GM21528 (cell line): ENCODE data around the gene SND1.

ENCODE experiments used
- ATAC-seq: cut with Tn5 transposase; IDR thresholded peaks from one replicate; pipeline ENCODE4 v1.9.1; 2021; ENCODE audit warnings: mild to moderate bottlenecking, moderate library complexity; ENCODE audit not compliant: unreplicated experiment, low FRiP score

The SND1 gene

DNA sequence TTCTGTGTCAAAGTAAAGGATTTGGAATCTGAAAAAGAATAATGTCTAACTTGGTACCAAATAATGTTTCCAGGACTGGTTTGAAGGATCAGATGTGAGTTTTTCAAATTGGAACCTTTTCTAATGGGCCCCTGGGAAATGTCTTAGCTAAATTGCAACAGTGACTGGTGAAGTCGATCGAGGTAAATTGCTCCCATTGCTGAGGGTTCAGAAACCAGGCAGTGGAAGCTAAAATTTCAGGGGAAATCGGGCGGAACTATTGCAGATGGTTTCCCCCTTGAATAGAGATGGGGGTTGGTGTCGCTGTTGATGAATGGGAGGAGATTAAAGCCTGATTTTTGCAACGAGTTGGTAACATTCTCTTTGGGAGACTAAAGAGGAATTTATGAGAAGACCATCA is 112.7 kb downstream of the SND1 start:
- no peak for ATAC-seq

DNA sequence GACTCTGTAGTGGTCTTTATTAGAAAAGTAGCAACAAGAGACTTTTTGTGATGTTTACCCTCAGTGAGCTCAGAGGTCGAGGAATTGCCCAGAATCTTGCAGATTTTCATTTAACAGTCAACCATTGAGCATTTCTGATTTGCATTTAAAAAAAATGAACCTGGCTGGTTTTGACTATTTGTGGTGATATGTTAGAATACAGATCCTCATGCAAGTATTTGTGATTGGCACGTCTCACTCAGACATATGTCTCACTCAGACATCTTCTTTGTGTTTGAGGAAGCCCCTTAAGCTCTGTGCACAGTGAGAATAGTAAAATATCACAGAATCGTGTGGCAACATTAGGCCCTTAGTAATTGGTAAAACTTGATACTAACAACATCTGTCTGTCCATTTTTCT is 113.2 kb downstream of the SND1 start:
- no peak for ATAC-seq

DNA sequence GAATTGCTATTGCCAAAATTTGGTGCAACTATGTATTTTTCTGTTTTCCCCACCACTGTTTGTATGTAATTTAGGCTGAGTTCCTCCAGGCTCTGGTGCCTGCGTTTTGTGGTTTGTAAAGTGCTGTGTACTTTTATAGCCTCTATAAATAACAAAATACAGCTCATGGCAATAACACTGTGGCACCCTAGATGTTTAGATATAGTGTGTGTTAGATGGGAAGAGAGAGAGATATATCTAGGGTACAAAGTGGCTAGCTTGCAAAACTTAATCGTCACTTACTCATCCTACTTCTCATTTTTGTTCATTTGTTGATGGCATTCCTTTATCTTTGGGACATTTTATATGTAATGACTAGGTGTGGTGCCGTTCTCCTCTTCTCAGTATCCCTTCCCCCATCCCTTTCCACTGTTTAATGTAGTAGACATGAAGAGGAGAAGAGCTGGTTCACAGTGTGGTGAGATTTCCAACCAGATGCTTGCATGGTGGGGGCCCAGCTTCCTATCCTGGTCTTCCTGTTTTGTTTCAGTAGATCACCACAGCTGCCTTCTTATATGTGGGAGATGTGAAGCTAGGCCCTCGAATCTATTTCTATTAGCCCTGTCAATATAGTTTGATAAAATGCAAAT is 115.0 kb downstream of the SND1 start:
- ATAC-seq, result no peak

DNA sequence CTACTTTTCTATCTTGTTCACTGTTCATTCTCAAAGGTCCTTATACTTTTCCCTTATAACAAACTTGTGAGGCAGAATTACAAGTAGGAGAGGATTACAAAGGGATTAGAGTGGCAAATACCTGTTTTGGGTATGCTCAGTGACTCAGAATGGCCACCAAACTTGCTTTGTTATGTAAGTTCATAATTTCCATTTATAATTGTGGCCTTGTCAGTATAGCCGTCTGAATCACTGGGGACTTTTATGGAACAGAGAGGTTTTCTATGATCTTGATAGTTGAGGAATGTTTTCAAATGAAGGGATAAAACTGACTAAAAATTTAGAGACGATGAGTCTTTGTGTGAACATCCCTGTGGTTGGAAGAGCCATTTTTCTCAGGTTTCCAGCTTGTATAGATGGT is 116.2 kb downstream of the SND1 start:
- no peak for ATAC-seq

DNA sequence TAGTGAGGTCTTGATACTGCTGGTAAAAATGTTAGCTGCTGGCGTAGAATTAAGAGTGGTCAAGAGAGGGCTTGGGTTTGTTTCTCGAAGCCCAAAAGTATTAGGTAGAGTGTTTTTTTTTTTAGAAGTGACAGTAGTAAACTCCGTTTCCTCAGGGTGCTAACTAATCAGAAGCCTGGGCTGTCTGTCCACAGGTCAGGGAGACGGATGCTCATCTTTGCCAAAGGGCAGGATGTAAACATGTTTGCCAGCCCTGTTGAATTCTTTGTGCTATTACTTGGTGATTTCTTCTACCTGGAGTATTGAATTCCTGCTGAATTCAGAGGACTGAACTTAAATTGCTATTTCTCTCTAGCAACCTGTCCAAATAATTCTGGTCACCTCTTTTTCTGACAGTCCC is 117.1 kb downstream of the SND1 start:
- ATAC-seq, result no peak

DNA sequence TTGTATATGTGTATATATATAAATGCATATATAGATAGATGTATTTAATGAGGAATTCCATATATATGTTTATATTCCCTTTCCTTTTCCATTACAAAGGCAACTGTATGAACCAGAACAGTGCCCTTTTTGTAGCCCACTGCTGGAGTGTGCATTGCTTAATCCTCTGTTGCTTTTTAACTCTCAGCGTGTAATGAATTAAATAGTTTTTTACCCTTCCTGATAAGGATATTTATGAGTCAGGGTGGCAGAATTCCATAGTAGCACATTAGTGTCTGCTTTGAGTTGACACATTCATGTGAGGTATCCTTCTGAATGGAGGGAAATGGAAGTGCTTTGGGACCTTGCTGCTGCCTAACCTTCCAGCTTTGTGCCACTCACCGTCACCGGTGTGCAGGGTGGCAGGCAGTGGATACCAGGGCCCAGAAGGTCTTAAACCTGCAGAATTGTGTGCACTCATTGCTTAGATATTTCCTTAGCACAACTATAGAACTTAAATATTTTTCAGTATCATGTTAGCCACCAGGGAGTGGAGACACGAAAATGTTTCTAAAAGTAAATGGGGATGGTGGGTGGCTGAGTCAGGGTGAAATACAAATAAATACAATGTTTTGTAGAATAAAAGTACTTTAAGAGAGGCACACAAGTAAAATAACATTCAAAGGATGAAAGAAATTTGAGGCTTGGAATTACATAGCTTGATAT is 117.9 kb downstream of the SND1 start:
- no peak for ATAC-seq

DNA sequence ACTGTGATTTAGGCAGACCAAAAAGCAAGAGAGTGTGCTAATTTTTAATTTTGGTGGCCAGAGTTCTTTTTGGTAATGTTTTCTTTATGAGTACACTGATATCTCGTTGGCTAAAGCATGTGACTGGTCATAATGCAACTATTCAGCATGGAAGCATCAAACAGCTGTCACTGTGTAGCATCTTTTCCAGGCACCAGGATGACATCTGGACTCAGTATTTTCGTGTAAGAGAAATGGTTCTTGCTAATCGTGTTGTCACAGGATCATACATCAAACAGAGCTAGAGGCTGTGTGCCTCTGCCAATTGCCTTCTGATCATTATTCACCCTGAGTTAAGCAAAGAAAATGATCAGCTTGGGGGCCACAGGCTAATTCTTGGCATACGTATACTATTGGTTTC is 118.9 kb downstream of the SND1 start:
- no peak for ATAC-seq

DNA sequence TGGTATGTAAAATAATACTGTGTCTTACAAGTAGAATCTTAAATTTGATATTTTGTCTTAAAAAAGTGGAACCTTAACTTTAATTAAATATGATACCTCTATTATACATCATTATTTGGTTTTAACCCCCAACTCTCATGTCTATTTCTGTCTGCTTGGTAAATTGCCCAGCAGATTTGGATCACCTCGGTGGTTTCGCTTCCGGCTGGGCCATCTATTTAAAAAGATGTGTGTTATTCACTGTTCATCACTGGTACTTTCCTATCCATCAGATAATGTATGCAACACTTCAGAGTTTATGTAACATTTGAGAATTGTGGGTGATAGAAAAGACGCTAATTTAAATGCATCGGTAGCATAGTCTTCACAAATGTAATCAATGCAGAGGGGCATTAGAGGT is 119.7 kb downstream of the SND1 start:
- no peak for ATAC-seq

DNA sequence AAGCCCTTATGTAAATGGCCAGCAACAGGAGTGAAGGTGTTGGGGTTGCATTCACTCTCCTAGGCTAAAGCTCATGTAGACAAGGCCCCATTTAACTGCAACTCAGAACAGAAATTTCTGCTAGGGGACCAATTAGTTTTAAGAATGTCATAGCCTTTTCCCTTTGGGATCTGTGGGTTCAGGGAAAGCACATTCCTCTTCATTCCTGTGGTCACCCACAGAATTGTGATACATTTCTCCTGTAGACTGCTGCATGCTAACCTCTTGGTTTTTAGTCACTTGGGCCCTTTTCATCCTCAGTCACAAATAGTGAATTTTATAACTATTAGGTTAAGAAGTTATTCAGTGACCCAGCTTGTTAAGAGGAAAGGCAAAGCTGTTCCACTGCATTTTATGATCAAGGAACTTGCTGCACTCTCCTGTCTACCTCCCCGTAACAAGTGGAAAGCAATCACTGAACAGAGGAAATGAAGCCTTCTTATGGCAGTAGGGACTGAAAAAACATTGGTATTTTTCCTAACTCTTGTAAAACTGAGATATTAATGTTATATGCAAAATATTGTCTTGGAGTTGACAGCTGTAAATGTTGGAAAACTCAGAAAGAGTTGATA is 124.9 kb downstream of the SND1 start:
- ATAC-seq, result no peak

DNA sequence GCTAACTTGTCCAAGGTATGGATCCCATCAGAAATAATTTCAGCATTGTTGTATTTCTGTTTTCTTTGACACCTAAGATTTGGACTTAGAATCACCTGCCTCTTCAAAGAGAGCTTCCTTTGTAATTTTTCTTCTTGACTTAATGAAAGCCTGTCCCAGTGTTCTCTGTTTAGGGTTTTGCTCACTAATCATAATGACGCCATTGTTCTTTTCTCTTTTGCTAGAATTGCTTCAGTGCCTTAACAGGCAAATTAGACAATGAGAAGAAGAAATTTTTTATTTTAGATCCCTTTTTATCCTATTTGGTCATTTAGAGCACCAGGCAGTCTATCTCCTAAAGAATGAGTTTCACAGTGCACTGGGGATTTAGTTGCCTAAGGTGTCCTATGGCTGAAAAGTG is 128.5 kb downstream of the SND1 start:
- ATAC-seq, result no peak

DNA sequence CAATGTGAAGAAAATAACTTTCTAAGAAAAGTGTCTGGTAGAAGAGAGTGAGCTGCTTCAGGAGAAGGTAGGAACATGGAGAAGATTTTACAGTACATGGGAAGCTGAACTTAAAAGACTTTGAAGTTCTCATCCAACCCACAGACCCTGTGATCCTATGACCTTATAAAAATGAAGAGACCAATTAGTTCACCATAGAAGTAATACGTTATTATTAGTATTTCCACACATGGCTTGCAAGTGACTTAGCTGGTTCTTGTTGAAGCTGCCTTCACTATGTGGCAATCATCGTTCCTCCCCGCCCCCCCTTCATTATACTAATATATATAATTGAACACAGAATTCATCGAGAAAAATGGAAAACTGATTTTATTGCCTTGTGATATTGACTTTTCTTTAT is 129.1 kb downstream of the SND1 start:
- ATAC-seq, result no peak

DNA sequence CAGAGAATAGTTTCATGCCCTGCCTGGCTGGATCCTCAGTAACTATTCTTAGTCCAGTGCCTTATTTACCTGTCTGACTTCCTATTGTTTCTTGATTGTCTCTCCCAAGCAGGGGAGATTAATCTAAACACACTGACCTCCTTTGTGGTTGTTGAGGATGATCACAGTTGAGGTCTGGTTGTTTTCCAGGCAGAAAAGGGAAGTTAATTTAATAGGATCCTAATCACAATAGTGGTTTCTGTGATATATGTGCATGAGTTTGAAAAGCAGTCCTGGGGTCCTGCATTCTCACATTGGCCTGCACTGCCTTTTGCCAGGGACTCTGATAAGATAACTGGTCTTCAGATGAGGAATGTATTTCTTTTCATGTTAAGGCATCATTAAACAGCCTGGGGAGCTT is 130.1 kb downstream of the SND1 start:
- no peak for ATAC-seq

DNA sequence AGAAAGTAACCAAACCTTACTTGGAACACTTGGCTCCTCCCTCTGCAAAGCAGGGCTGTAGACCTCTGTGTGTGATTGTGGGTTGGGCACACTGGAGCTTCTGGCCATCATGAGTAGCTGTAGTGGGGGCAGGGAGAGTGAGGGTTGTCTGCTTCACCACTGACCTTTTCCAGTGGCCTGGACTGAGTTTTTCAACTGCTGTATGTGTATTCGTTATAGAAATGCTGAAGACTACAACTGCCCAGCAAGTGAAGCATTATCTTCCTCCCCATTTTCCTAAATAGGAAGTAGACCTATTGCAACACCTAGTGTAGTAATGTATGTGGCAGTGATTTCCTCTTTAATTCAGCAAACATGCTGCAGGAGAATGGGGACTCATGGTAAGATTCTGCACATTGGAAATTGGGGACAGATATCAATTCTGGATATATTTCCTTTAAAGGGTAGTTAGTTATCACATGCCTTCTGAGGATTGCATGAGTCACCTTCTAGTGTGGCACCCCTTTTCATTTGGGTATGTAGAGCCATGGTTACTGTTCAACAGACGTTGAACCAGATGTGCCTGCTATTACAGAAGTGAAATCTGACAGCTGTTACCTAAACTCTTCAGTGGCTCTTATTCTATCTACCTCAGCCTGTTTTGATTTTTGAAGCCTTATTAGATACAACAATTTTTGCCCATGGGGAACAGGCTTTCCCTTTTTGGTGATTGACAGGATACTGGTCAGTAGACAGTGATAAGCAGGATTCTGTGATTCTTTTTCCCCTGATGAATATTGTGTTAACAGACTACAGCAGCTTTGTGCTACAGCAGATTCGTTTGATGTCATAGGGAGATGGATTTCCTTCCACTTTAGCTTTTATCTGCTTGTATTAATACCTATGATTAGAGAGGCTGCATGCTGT is 130.9 kb downstream of the SND1 start:
- ATAC-seq, result peak; percentile 86

DNA sequence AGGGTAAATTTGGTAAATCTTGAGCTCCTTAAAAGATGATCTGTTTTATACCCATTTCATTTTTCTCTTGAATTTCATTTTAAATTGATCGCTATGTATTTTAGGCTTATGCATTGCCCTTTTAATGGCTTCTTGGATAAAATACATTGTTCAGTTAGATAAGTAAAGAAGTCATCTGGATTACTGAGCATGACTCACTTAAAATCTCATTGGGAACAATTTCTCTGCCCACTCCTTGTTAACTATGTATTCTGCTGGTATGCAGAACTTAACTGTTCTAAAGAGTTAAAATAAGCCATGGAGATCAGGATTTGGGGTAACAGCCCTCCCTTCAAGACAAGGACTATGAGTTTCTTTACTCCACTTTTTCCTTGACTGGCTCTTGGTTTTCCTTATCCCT is 134.2 kb downstream of the SND1 start:
- no peak for ATAC-seq

DNA sequence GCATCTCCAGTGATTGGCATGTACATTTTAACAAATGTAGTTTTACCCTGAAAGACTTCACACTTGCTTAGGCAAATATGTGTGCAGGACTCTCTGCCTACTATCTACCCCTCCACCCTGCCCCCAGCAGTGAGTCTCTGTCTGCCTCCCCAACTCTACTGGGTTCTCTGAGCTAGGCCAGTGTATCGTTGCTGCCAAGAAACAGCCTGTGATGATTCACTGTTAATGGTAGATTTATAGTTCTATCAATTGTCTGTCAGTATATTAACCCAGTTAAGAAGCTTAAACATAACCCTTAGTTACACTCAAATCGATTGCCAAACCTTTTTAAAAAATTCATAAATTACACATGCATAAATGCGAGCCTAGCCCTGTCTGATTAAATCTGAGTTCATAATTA is 137.0 kb downstream of the SND1 start:
- ATAC-seq, result no peak

DNA sequence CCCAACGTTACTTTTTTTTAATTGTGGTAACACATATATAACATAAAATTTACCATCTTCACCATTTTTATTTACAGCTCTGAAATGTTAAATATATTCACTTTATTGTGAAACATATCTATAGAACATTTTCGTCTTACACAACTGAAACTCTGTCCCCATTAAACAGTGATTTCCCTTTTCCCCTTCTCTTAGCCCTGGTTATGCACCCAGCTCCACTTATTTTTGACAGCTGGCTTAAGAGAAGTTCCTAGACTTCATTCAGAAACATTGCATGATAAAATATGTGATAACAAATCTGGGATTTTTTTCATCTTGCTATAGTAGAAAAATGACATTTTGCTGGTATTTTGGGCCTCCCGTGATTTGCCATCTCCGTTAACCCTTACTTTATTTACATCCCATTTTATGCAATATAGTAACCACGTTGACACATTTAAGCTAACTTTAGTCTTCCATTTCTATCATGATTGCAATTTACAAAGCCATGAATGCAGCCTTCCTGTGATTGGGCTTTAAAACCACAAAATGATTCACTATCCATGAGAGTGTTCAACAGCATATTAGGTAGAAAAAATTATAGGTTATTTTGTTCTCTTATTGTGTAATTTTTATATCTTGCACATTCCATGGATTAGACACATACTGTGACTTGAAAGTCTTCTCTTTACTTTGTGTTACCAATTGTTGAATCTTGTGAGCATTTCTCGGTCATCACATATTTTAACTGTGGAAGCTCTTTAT is 139.6 kb downstream of the SND1 start:
- no peak for ATAC-seq

DNA sequence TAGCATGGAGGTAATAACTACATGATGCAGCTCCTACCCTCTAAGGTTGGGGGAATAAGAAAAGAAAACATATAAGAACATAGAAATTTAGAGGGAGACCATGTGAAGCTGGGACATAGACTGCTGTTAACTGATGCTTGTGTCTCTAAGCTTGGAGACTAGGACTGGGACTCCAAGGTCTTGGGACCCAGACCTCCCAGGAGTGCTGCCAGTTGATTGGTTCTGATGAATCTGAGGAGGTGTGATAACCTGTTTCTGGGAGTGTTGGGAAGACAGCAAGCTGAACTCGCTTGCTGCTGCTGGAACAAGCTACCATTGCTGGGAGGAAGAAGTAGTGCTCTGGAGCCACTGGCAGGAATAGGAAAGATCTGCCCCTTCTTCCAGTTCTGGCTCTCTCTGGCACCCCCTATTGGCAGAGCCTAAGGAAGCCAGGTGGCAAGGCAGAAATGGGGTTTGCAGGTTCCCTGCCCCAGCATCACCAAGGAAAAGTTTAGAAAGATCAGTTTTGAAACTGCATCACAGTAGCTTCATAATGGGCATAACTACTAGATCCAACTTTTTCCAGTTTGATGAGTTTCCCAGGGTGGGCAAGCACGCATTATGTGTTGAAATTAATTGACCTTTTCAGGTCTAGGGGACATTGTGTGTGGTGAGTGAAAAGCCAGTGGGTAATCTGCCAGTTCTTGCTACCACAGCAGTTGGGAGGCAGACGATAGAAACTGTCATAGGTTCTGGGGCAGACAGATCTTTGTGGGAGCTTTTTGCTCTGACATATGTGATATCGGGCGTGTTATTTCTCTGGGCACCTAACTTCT is 140.7 kb downstream of the SND1 start:
- no peak for ATAC-seq

DNA sequence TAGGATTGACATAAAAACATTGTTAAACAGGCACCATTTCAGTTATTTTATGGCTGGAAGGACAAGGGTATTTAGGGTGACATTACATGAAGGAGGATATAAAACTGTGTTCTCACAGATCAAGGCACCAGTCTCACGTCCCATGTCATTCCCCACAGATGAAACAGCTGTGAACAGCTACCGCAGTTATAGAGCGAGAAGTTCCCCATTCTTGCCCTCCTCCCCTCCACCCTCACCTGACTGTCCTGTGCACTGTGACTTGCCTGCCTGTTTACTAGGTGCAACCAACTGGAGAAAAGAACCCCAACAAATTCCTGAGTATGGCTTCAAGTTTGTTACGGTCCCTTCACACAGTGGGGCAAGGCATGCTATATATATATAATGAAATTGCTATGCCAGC is 141.6 kb downstream of the SND1 start:
- no peak for ATAC-seq

DNA sequence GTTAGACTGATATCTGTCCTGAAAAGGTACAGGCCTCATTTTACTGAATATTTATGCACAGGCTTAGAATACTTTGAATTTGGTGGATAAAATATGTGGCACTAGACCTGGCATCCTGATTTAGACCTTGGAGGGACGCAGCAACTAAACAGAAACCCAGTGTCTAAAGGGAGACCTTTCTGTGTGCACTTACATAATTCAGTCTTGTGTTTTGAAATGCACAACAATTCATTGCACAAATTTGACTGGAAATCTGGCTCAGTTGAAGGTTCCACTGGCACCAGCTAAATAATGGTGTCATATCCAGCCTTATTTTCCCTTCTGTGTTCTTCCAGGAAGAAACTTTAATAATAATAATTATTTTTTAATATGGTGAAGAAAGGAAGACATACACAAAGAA is 142.1 kb downstream of the SND1 start:
- no peak for ATAC-seq

DNA sequence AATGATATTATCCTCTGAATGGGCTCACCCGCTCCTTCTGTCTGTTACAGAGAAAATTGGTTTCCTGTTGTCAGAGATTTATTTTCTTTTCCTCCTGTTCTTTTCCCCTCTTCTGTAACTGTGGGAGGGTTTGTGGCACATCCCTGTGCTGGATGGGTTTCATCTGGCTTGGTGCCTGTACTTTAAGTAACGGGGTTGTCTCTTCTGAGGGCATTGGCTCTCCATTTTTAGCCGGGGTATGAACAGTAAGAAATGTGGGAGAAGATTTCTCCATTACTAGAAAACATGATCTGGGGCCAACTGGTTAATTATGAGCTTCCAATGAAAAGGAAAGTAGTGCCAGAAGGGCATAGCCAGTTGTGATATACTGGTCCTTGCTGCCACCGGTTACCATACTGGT is 142.6 kb downstream of the SND1 start:
- no peak for ATAC-seq
